Type B pancreatic cell (in vitro differentiated cells): ENCODE data around the gene NEURL1. TPM values are rescaled to one million over a fixed set of nuclear protein-coding genes. Genes with fewer than 3 reads are reported as not detected.

Source experiments
- DNase-seq: peaks from one replicate; pipeline ENCODE4 v3.0.0; 2021; ENCODE audit warnings: mixed read lengths; ENCODE audit not compliant: unreplicated experiment; ENCODE audit errors: extremely low spot score
- H3K27ac Mint-ChIP-seq: 2 replicates; pipeline ENCODE4 v1.8.0; 2021; ENCODE audit warnings: mild to moderate bottlenecking, mixed read lengths
- H3K27me3 Mint-ChIP-seq: 2 replicates; pipeline ENCODE4 v1.8.0; 2021; ENCODE audit warnings: mixed read lengths
- H3K36me3 Mint-ChIP-seq: 2 replicates; pipeline ENCODE4 v1.8.0; 2021; ENCODE audit warnings: mixed read lengths
- H3K4me1 Mint-ChIP-seq: one replicate; pipeline ENCODE4 v1.8.0; 2021; ENCODE audit warnings: mixed read lengths; ENCODE audit not compliant: unreplicated experiment
- H3K4me3 Mint-ChIP-seq: 2 replicates; pipeline ENCODE4 v1.8.0; 2021; ENCODE audit warnings: mild to moderate bottlenecking, mixed read lengths
- H3K9me3 Mint-ChIP-seq: 2 replicates; pipeline ENCODE4 v1.8.0; 2021; ENCODE audit warnings: mixed read lengths
- CTCF ChIP-seq: fragments of 200-600 bp; sonication (generic); conservative IDR thresholded peaks from 2 replicates; pipeline ENCODE4 v1.5.0; 2021; ENCODE audit warnings: antibody characterized with exemption, mild to moderate bottlenecking
- total RNA-seq: library from RNA; stranded (reverse); gene quantifications from 2 replicates; pipeline ENCODE4 v1.2.1, GENCODE V29; 2021; ENCODE audit warnings: low replicate concordance

NEURL1 gene
- total RNA-seq, 1 donor from 2014 or later = 38.3 TPM

GRCh38 chr10:103592186-103593021 is 98.9 kb downstream of the NEURL1 start:
- DNase-seq = no peak
- Mint-ChIP-seq H3K27ac (peak overlapping the region; percentile 79), H3K36me3 (peaks cover 4% of the 10 kb centered on the region), H3K9me3 (no peaks in the 10 kb centered on the region), H3K27me3 (no peaks in the 10 kb centered on the region), H3K4me1 (peaks cover 7% of the 10 kb centered on the region), H3K4me3 (no peak overlapping the region)
- TF ChIP-seq CTCF = peak; percentile 83

GRCh38 chr10:103593022-103593570 is 99.6 kb downstream of the NEURL1 start:
- H3K27ac Mint-ChIP-seq = peak overlapping the region; percentile 79
- H3K36me3 Mint-ChIP-seq = no peaks in the 10 kb centered on the region
- no peak overlapping the region for H3K4me3 Mint-ChIP-seq

GRCh38 chr10:103595933-103596726 is 102.6 kb downstream of the NEURL1 start:
- no peak for DNase-seq
- Mint-ChIP-seq H3K9me3 (no peaks in the 10 kb centered on the region), H3K4me3 (no peak overlapping the region), H3K4me1 (peaks cover 23% of the 10 kb centered on the region), H3K27ac (peak overlapping the region; percentile 33), H3K27me3 (no peaks in the 10 kb centered on the region), H3K36me3 (no peaks in the 10 kb centered on the region)
- TF ChIP-seq CTCF = no peak

More at GRCh38 chr10:103593022-103593570, 99.6 kb downstream of the NEURL1 start:
- Mint-ChIP-seq H3K9me3 (no peaks in the 10 kb centered on the region), H3K4me1 (peaks cover 11% of the 10 kb centered on the region), H3K27me3 (no peaks in the 10 kb centered on the region)
- DNase-seq = no peak
- TF ChIP-seq CTCF = peak; percentile 24

GRCh38 chr10:103597003-103597402 is 103.5 kb downstream of the NEURL1 start:
- no peak overlapping the region for H3K4me3 Mint-ChIP-seq
- H3K4me1 Mint-ChIP-seq = peaks cover 23% of the 10 kb centered on the region
- no peak for TF ChIP-seq CTCF
- no peaks in the 10 kb centered on the region for H3K27me3 Mint-ChIP-seq
- H3K9me3 Mint-ChIP-seq = no peaks in the 10 kb centered on the region
- H3K27ac Mint-ChIP-seq = peak overlapping the region; percentile 75
- no peaks in the 10 kb centered on the region for H3K36me3 Mint-ChIP-seq
- DNase-seq = no peak

- H3K27me3 Mint-ChIP-seq = no peaks in the 10 kb centered on the region
- DNase-seq = no peak
- H3K36me3 Mint-ChIP-seq = peaks cover 4% of the 10 kb centered on the region
- no peaks in the 10 kb centered on the region for H3K9me3 Mint-ChIP-seq
- H3K4me3 Mint-ChIP-seq = no peak overlapping the region
- peaks cover 23% of the 10 kb centered on the region for H3K4me1 Mint-ChIP-seq
- H3K27ac Mint-ChIP-seq = peak overlapping the region; percentile 50
- peak; percentile 85 for TF ChIP-seq CTCF
Observed at GRCh38 chr10:103598654-103599115, 105.2 kb downstream of the NEURL1 start.
